Fibroblast of mammary gland (primary cell): ENCODE data around the gene PRKG1.

Experiments
- DNase-seq: peaks from one replicate; pipeline ENCODE4 v3.0.0-alpha.2; 2010; ENCODE audit warnings: low read depth
- H3K4me3 ChIP-seq: 2 replicates; pipeline ENCODE4 v1.5.1; 2011; ENCODE audit warnings: low read depth, mild to moderate bottlenecking, low read length, moderate library complexity; ENCODE audit not compliant: control insufficient read depth
- CTCF ChIP-seq: conservative IDR thresholded peaks from 2 replicates; pipeline ENCODE4 v1.5.1; 2011; ENCODE audit warnings: low read depth, low read length, inconsistent platforms; ENCODE audit not compliant: control insufficient read depth, insufficient read depth

The PRKG1 gene

GRCh38 chr10:52212062-52212461 is 1137.8 kb downstream of the PRKG1 start:
- H3K4me3 ChIP-seq: no peak overlapping the region
- peak; percentile 69 for DNase-seq
- no peak for TF ChIP-seq CTCF

GRCh38 chr10:52212802-52213201 is 1138.5 kb downstream of the PRKG1 start:
- no peak for TF ChIP-seq CTCF
- no peak for DNase-seq
- H3K4me3 ChIP-seq: no peak overlapping the region

GRCh38 chr10:52213321-52213752 is 1139.0 kb downstream of the PRKG1 start:
- no peak for TF ChIP-seq CTCF
- peak; percentile 68 for DNase-seq
- H3K4me3 ChIP-seq: no peak overlapping the region

- DNase-seq: peak; percentile 77
- TF ChIP-seq CTCF: peak; percentile 73
- no peak overlapping the region for H3K4me3 ChIP-seq
Observed at GRCh38 chr10:52215745-52216361, 1141.6 kb downstream of the PRKG1 start.

- DNase-seq: peak; percentile 71
- H3K4me3 ChIP-seq: no peak overlapping the region
- no peak for TF ChIP-seq CTCF
Observed at GRCh38 chr10:52216852-52217251, 1142.6 kb downstream of the PRKG1 start.

GRCh38 chr10:52217531-52217930 is 1143.2 kb downstream of the PRKG1 start:
- H3K4me3 ChIP-seq: no peak overlapping the region
- no peak for TF ChIP-seq CTCF
- no peak for DNase-seq

GRCh38 chr10:52220947-52221346 is 1146.7 kb downstream of the PRKG1 start:
- no peak for TF ChIP-seq CTCF
- no peak overlapping the region for H3K4me3 ChIP-seq
- no peak for DNase-seq
